GM12891 (cell line): ENCODE data around the gene SAMMSON.

Source experiments
- DNase-seq: peaks from one replicate; pipeline ENCODE4 v3.0.0; 2011; ENCODE audit warnings: low spot score; ENCODE audit not compliant: insufficient read length
- FAIRE-seq: peaks from 2 replicates; lab custom pipeline; 2011; peaks lifted over from hg19 to GRCh38; lab: Jason Lieb, UNC
- PAX5 ChIP-seq: IDR thresholded peaks from 2 replicates; pipeline ENCODE4 v1.6.1; 2011; ENCODE audit warnings: low read length, moderate library complexity, mild to moderate bottlenecking; ENCODE audit not compliant: insufficient read depth, severe bottlenecking
- POLR2A ChIP-seq: IDR thresholded peaks from 2 replicates; pipeline ENCODE4 v1.6.1; 2011; ENCODE audit warnings: low read depth, low read length, control low read depth
- POLR2AphosphoS5 ChIP-seq: IDR thresholded peaks from 2 replicates; pipeline ENCODE4 v1.6.1; 2011; ENCODE audit warnings: low read depth, low read length, control low read depth
- POU2F2 ChIP-seq: IDR thresholded peaks from 2 replicates; pipeline ENCODE4 v1.6.1; 2011; ENCODE audit warnings: low read depth, mild to moderate bottlenecking, control low read depth, low read length, moderate library complexity
- SPI1 ChIP-seq: IDR thresholded peaks from 2 replicates; pipeline ENCODE4 v1.6.1; 2011; ENCODE audit warnings: low read depth, low read length, control low read depth
- TAF1 ChIP-seq: IDR thresholded peaks from 2 replicates; pipeline ENCODE4 v1.6.1; 2011; ENCODE audit warnings: low read depth, low read length, control low read depth

Gene SAMMSON

GRCh38 chr3:70053293-70053692 lies 53.8 kb downstream of the SAMMSON start:
- TF ChIP-seq POU2F2 (no peak), POLR2AphosphoS5 (no peak), SPI1 (no peak), POLR2A (no peak)
- DNase-seq (no peak), FAIRE-seq (no peak)

GRCh38 chr3:70056081-70056480 lies 56.5 kb downstream of the SAMMSON start:
- FAIRE-seq (no peak), DNase-seq (no peak)
- TF ChIP-seq SPI1 (no peak), TAF1 (no peak), POLR2AphosphoS5 (no peak), POU2F2 (no peak), POLR2A (no peak), PAX5 (no peak)

- no peak for TF ChIP-seq PAX5
- no peak for TF ChIP-seq POLR2AphosphoS5
- no peak for TF ChIP-seq SPI1
- TF ChIP-seq POU2F2 = no peak
- TF ChIP-seq POLR2A = no peak
- no peak for TF ChIP-seq TAF1
- DNase-seq (no peak), FAIRE-seq (no peak)
Measured at GRCh38 chr3:70057426-70057825, 57.9 kb downstream of the SAMMSON start.

- FAIRE-seq = no peak
- TF ChIP-seq POLR2A = no peak
- no peak for TF ChIP-seq SPI1
- TF ChIP-seq PAX5 = no peak
- no peak for TF ChIP-seq POLR2AphosphoS5
- TF ChIP-seq TAF1 = no peak
- TF ChIP-seq POU2F2 = no peak
- no peak for DNase-seq
Measured at GRCh38 chr3:70061096-70061495, 61.6 kb downstream of the SAMMSON start.

- no peak for DNase-seq
- FAIRE-seq = no peak
- TF ChIP-seq SPI1 (no peak), POU2F2 (no peak), TAF1 (no peak), POLR2AphosphoS5 (no peak), POLR2A (no peak), PAX5 (no peak)
Measured at GRCh38 chr3:70064194-70064779, 64.8 kb downstream of the SAMMSON start.

- DNase-seq = no peak
- no peak for TF ChIP-seq POU2F2
- TF ChIP-seq SPI1 = no peak
- TF ChIP-seq TAF1 = no peak
- TF ChIP-seq POLR2AphosphoS5 = no peak
- TF ChIP-seq PAX5 = no peak
- no peak for TF ChIP-seq POLR2A
- no peak for FAIRE-seq
Measured at GRCh38 chr3:70065696-70066253, 66.2 kb downstream of the SAMMSON start.

- TF ChIP-seq POLR2A (no peak), PAX5 (no peak), POLR2AphosphoS5 (no peak), TAF1 (no peak), SPI1 (no peak), POU2F2 (no peak)
- DNase-seq (no peak), FAIRE-seq (no peak)
Measured at GRCh38 chr3:70067860-70068521, 68.5 kb downstream of the SAMMSON start.

GRCh38 chr3:70069557-70069956 lies 70.0 kb downstream of the SAMMSON start:
- no peak for FAIRE-seq
- TF ChIP-seq POLR2A (no peak), SPI1 (no peak), TAF1 (no peak)

GRCh38 chr3:70071138-70071537 lies 71.6 kb downstream of the SAMMSON start:
- FAIRE-seq (no peak), DNase-seq (no peak)
- TF ChIP-seq SPI1 (no peak), PAX5 (no peak)

More at GRCh38 chr3:70069557-70069956, 70.0 kb downstream of the SAMMSON start:
- DNase-seq = no peak

- TF ChIP-seq SPI1 (no peak), POU2F2 (no peak), PAX5 (no peak), POLR2A (no peak), POLR2AphosphoS5 (no peak), TAF1 (no peak)
- DNase-seq (no peak), FAIRE-seq (no peak)
Measured at GRCh38 chr3:70072180-70072579, 72.6 kb downstream of the SAMMSON start.
